HEK293 (cell line): ENCODE results near the gene FAM83F.
A peak's percentile ranks its signal among the peaks of the same experiment; 100 is the strongest.

Experiments
- CTCF ChIA-PET: fragments of 350-600 bp; formaldehyde crosslinking; extraction: SDS; loops from one replicate; lab custom pipeline; 2021; ENCODE audit warnings: antibody characterized with exemption; lab: Yijun Ruan, JAX
- POLR2A ChIA-PET: fragments of 300-600 bp; formaldehyde crosslinking; extraction: SDS; loops from one replicate; lab custom pipeline; 2020; ENCODE audit warnings: antibody characterized with exemption, inconsistent platforms; lab: Yijun Ruan, JAX
- H3K27ac ChIP-seq: fragments of 200-500 bp; sonication (Bioruptor generic); 2 replicates; pipeline ENCODE4 v1.5.1; 2014; ENCODE audit warnings: low read depth, low read length, control low read depth, inconsistent platforms; ENCODE audit errors: extremely low read depth
- H3K36me3 ChIP-seq, 2 experiments: fragments of 200-500 bp in 1 of 2; sonication (Bioruptor generic) in 1 of 2; 1 replicate in 1 of 2; 2 replicates in 1 of 2; pipeline ENCODE4 v1.5.1; 2014 to 2017; ENCODE audit warnings: inconsistent platforms in 2 of 2, low read length in 2 of 2; ENCODE audit not compliant: control insufficient read depth in 2 of 2, insufficient read depth in 1 of 2
- H3K4me1 ChIP-seq: fragments of 200-500 bp; sonication (Bioruptor generic); 2 replicates; pipeline ENCODE4 v1.5.1; 2014; ENCODE audit warnings: mild to moderate bottlenecking, low read length, inconsistent platforms; ENCODE audit not compliant: control insufficient read depth, insufficient read depth
- H3K4me3 ChIP-seq: 2 replicates; pipeline ENCODE4 v1.5.1; 2011; ENCODE audit warnings: low read depth, mild to moderate bottlenecking, control low read depth, low read length, moderate library complexity
- H3K9me3 ChIP-seq: fragments of 200-500 bp; sonication (Bioruptor generic); 2 replicates; pipeline ENCODE4 v1.5.1; 2014; ENCODE audit warnings: low read depth, low read length, inconsistent platforms; ENCODE audit not compliant: control insufficient read depth, insufficient read depth
- GLIS2 ChIP-seq: fragments of 450-650 bp; formaldehyde crosslinking; IDR thresholded peaks from 2 replicates; pipeline ENCODE4 v1.5.1; 2016; ENCODE audit warnings: missing biosample characterization, missing genetic modification characterization
- KLF1 ChIP-seq: fragments of 450-650 bp; formaldehyde crosslinking; IDR thresholded peaks from 2 replicates; pipeline ENCODE4 v1.5.1; 2016; ENCODE audit warnings: missing biosample characterization, missing genetic modification characterization
- KLF10 ChIP-seq: fragments of 450-650 bp; IDR thresholded peaks from 2 replicates; pipeline ENCODE4 v1.5.1; 2018; ENCODE audit warnings: missing biosample characterization, mild to moderate bottlenecking, missing genetic modification characterization
- KLF8 ChIP-seq: fragments of 450-650 bp; formaldehyde crosslinking; IDR thresholded peaks from 2 replicates; pipeline ENCODE4 v1.5.1; 2016; ENCODE audit warnings: missing biosample characterization, missing genetic modification characterization
- SP2 ChIP-seq: fragments of 450-650 bp; formaldehyde crosslinking; IDR thresholded peaks from 2 replicates; pipeline ENCODE4 v1.5.1; 2016; ENCODE audit warnings: missing biosample characterization, missing genetic modification characterization
- ZBTB17 ChIP-seq: fragments of 450-650 bp; formaldehyde crosslinking; IDR thresholded peaks from 2 replicates; pipeline ENCODE4 v1.5.1; 2016; ENCODE audit warnings: missing biosample characterization, missing genetic modification characterization
- ZBTB20 ChIP-seq: fragments of 450-650 bp; formaldehyde crosslinking; IDR thresholded peaks from 2 replicates; pipeline ENCODE4 v1.5.1; 2016; ENCODE audit warnings: missing biosample characterization, missing genetic modification characterization
- ZBTB8A ChIP-seq: fragments of 450-650 bp; formaldehyde crosslinking; IDR thresholded peaks from 2 replicates; pipeline ENCODE4 v1.5.1; 2016; ENCODE audit warnings: missing biosample characterization, missing genetic modification characterization
- ZFHX2 ChIP-seq: fragments of 450-650 bp; formaldehyde crosslinking; conservative IDR thresholded peaks from 2 replicates; pipeline ENCODE4 v1.5.1; 2016; ENCODE audit warnings: missing biosample characterization, missing genetic modification characterization
- ZFP69B ChIP-seq: fragments of 450-650 bp; formaldehyde crosslinking; IDR thresholded peaks from 2 replicates; pipeline ENCODE4 v1.5.1; 2016; ENCODE audit warnings: missing biosample characterization, missing genetic modification characterization
- ZIC2 ChIP-seq: fragments of 450-650 bp; formaldehyde crosslinking; IDR thresholded peaks from 2 replicates; pipeline ENCODE4 v1.5.1; 2016; ENCODE audit warnings: missing biosample characterization, missing genetic modification characterization
- ZNF10 ChIP-seq: fragments of 450-650 bp; formaldehyde crosslinking; IDR thresholded peaks from 2 replicates; pipeline ENCODE4 v1.5.1; 2017; ENCODE audit warnings: missing biosample characterization, missing genetic modification characterization
- ZNF239 ChIP-seq: fragments of 450-650 bp; formaldehyde crosslinking; IDR thresholded peaks from 2 replicates; pipeline ENCODE4 v1.5.1; 2016; ENCODE audit warnings: missing biosample characterization, missing genetic modification characterization
- ZNF266 ChIP-seq: fragments of 450-650 bp; formaldehyde crosslinking; IDR thresholded peaks from 2 replicates; pipeline ENCODE4 v1.5.1; 2016; ENCODE audit warnings: missing biosample characterization, missing genetic modification characterization, low read depth
- ZNF391 ChIP-seq: fragments of 450-650 bp; formaldehyde crosslinking; IDR thresholded peaks from 2 replicates; pipeline ENCODE4 v1.5.1; 2016; ENCODE audit warnings: low read depth, missing biosample characterization, missing genetic modification characterization, borderline replicate concordance
- ZNF473 ChIP-seq: fragments of 450-650 bp; formaldehyde crosslinking; IDR thresholded peaks from 2 replicates; pipeline ENCODE4 v1.5.1; 2017; ENCODE audit warnings: missing biosample characterization, missing genetic modification characterization
- ZNF548 ChIP-seq: fragments of 450-650 bp; formaldehyde crosslinking; IDR thresholded peaks from 2 replicates; pipeline ENCODE4 v1.5.1; 2016; ENCODE audit warnings: missing biosample characterization, missing genetic modification characterization
- ZNF596 ChIP-seq: fragments of 450-650 bp; IDR thresholded peaks from 2 replicates; pipeline ENCODE4 v1.5.0; 2018; ENCODE audit warnings: missing biosample characterization, mild to moderate bottlenecking, missing genetic modification characterization, moderate library complexity
- ZNF600 ChIP-seq: fragments of 450-650 bp; formaldehyde crosslinking; IDR thresholded peaks from 2 replicates; pipeline ENCODE4 v1.5.1; 2016; ENCODE audit warnings: missing biosample characterization, missing genetic modification characterization
- ZNF660 ChIP-seq: fragments of 450-650 bp; IDR thresholded peaks from 2 replicates; pipeline ENCODE4 v1.5.1; 2018; ENCODE audit warnings: missing biosample characterization, mild to moderate bottlenecking, missing genetic modification characterization
- ZNF776 ChIP-seq: fragments of 450-650 bp; formaldehyde crosslinking; IDR thresholded peaks from 2 replicates; pipeline ENCODE4 v1.5.0; 2017; ENCODE audit warnings: missing biosample characterization, missing genetic modification characterization, borderline replicate concordance
- ZSCAN16 ChIP-seq: fragments of 450-650 bp; formaldehyde crosslinking; IDR thresholded peaks from 2 replicates; pipeline ENCODE4 v1.5.1; 2016; ENCODE audit warnings: missing biosample characterization, missing genetic modification characterization
- TF ChIP-seq, protein P1 (sequence below): sonication (generic); formaldehyde crosslinking; IDR thresholded peaks from 2 replicates; pipeline ENCODE4 v1.8.1; 2022; ENCODE audit warnings: mild to moderate bottlenecking, moderate library complexity, missing genetic modification reagents
- TF ChIP-seq, protein P2 (sequence below): fragments of 450-650 bp; formaldehyde crosslinking; IDR thresholded peaks from 2 replicates; pipeline ENCODE4 v1.5.1; 2016; ENCODE audit warnings: missing biosample characterization, missing genetic modification characterization
- TF ChIP-seq, protein P3 (sequence below): fragments of 450-650 bp; formaldehyde crosslinking; IDR thresholded peaks from 2 replicates; pipeline ENCODE4 v1.5.1; 2017; ENCODE audit warnings: missing biosample characterization, missing genetic modification characterization
- TF ChIP-seq, protein P4 (sequence below): fragments of 450-650 bp; formaldehyde crosslinking; IDR thresholded peaks from 2 replicates; pipeline ENCODE4 v1.5.1; 2016; ENCODE audit warnings: missing biosample characterization, missing genetic modification characterization
- TF ChIP-seq, protein P5 (sequence below): fragments of 450-650 bp; formaldehyde crosslinking; IDR thresholded peaks from 2 replicates; pipeline ENCODE4 v1.5.1; 2017; ENCODE audit warnings: missing biosample characterization, missing genetic modification characterization

Gene FAM83F

DNA sequence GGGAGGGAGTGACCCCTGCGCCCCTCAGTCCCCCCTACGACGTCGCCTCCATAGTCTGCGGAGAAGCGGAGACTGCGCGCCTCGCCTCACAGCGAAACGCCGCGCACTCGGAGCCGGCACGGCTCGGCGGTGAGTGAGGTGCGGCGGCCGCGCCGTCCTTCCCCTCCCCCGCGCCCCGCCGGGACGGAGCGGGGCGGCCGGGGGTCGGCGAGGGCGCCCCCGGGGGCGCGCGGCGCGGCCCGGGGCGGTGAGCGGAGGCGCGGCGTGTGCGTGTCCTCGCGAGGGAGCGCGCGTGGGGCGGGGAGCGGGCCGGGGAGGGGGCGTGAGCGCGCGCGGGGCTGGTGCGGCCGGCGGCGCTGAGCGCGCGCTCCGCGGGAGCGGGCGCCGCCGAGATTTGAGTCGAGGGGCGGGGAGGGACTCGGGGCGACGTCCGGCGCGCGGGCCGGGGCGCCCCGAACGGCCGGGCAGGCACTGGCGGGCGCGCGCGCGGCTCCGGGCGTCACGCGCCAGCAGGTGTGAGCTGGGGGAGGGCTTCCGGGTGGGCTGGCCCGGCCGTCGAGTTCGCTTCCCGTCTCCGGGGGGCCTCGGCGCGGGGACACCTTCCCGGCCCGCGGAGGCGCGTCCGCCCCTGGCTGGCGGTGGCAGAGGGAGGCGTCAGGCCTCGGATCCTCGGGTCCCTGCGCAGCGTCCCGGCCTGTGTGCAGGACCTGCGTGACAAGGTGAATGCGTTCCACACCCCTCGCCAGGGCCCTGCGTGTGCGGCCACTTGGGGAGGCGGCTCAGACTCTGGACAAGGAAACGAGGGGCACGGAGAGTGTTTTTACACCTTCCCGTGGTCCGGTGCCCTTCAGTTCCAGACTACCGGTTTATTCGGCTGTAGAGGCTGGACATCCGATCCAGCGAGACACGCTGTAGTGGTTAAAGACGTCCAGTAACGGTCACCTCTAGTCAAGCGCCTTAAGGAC lies 50.4 kb downstream of the FAM83F start:
- Histone ChIP-seq H3K27ac (peak overlapping the region; percentile 72), H3K9me3 (no peaks in the 10 kb centered on the region)
- CTCF ChIA-PET = interaction anchor here (0.6 to 1.6 kb wide), 8 partner anchors 9 to 1279 kb away, joined by 3 to 13 read pairs (median 3); partner anchors contain the start of genes RPS19BP1 and TNRC6B
- TF ChIP-seq KLF10 (tag by site-specific recombination) = peak; percentile 38; the same call in 1 of the 2 replicates
- TF ChIP-seq ZBTB20 = 0 out of 2 replicates have a peak, but pooled peaks have one; percentile 39
- TF ChIP-seq ZFP69B (tag by site-specific recombination) = 0 out of 2 replicates have a peak, but pooled peaks have one; percentile 44
- TF ChIP-seq ZNF776 (tag by site-specific recombination) = no peak
- TF ChIP-seq, protein P1, sequence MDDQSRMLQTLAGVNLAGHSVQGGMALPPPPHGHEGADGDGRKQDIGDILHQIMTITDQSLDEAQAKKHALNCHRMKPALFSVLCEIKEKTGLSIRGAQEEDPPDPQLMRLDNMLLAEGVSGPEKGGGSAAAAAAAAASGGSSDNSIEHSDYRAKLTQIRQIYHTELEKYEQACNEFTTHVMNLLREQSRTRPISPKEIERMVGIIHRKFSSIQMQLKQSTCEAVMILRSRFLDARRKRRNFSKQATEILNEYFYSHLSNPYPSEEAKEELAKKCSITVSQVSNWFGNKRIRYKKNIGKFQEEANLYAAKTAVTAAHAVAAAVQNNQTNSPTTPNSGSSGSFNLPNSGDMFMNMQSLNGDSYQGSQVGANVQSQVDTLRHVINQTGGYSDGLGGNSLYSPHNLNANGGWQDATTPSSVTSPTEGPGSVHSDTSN (CRISPR knock-in tag) = peak; percentile 79; the same call in 1 of the 2 replicates
- TF ChIP-seq, protein P2, sequence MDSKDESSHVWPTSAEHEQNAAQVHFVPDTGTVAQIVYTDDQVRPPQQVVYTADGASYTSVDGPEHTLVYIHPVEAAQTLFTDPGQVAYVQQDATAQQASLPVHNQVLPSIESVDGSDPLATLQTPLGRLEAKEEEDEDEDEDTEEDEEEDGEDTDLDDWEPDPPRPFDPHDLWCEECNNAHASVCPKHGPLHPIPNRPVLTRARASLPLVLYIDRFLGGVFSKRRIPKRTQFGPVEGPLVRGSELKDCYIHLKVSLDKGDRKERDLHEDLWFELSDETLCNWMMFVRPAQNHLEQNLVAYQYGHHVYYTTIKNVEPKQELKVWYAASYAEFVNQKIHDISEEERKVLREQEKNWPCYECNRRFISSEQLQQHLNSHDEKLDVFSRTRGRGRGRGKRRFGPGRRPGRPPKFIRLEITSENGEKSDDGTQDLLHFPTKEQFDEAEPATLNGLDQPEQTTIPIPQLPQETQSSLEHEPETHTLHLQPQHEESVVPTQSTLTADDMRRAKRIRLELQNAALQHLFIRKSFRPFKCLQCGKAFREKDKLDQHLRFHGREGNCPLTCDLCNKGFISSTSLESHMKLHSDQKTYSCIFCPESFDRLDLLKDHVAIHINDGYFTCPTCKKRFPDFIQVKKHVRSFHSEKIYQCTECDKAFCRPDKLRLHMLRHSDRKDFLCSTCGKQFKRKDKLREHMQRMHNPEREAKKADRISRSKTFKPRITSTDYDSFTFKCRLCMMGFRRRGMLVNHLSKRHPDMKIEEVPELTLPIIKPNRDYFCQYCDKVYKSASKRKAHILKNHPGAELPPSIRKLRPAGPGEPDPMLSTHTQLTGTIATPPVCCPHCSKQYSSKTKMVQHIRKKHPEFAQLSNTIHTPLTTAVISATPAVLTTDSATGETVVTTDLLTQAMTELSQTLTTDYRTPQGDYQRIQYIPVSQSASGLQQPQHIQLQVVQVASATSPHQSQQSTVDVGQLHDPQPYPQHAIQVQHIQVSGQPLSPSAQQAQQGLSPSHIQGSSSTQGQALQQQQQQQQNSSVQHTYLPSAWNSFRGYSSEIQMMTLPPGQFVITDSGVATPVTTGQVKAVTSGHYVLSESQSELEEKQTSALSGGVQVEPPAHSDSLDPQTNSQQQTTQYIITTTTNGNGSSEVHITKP (tag by site-specific recombination) = peak; percentile 37
- TF ChIP-seq, protein P3, sequence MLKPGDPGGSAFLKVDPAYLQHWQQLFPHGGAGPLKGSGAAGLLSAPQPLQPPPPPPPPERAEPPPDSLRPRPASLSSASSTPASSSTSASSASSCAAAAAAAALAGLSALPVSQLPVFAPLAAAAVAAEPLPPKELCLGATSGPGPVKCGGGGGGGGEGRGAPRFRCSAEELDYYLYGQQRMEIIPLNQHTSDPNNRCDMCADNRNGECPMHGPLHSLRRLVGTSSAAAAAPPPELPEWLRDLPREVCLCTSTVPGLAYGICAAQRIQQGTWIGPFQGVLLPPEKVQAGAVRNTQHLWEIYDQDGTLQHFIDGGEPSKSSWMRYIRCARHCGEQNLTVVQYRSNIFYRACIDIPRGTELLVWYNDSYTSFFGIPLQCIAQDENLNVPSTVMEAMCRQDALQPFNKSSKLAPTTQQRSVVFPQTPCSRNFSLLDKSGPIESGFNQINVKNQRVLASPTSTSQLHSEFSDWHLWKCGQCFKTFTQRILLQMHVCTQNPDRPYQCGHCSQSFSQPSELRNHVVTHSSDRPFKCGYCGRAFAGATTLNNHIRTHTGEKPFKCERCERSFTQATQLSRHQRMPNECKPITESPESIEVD (tag by site-specific recombination) = peak; percentile 52; the same call in 1 of the 2 replicates
- no peak for TF ChIP-seq ZNF548 (tag by site-specific recombination)
- peak; percentile 51 for TF ChIP-seq ZNF660 (tag by site-specific recombination)
- TF ChIP-seq ZNF266 = no peak
- TF ChIP-seq ZNF391 = peak; percentile 28; the same call in 1 of the 2 replicates
- TF ChIP-seq, protein P4, sequence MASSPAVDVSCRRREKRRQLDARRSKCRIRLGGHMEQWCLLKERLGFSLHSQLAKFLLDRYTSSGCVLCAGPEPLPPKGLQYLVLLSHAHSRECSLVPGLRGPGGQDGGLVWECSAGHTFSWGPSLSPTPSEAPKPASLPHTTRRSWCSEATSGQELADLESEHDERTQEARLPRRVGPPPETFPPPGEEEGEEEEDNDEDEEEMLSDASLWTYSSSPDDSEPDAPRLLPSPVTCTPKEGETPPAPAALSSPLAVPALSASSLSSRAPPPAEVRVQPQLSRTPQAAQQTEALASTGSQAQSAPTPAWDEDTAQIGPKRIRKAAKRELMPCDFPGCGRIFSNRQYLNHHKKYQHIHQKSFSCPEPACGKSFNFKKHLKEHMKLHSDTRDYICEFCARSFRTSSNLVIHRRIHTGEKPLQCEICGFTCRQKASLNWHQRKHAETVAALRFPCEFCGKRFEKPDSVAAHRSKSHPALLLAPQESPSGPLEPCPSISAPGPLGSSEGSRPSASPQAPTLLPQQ (tag by site-specific recombination) = peak; percentile 25; the same call in 1 of the 2 replicates
- 0 out of 2 replicates have a peak, but pooled peaks have one; percentile 21 for TF ChIP-seq ZFHX2
- TF ChIP-seq KLF8 = peak; percentile 42; the same call in 1 of the 2 replicates
- peak; percentile 52 for TF ChIP-seq ZBTB8A (tag by site-specific recombination)
- peak; percentile 67 for TF ChIP-seq SP2 (tag by site-specific recombination)
- peak; percentile 94 for TF ChIP-seq GLIS2
- TF ChIP-seq ZNF596 (tag by site-specific recombination) = 0 out of 2 replicates have a peak, but pooled peaks have one; percentile 23
- peak; percentile 25; the same call in 1 of the 2 replicates for TF ChIP-seq ZBTB17
- TF ChIP-seq ZIC2 (tag by site-specific recombination) = peak; percentile 43
- peak; percentile 75 for TF ChIP-seq ZNF600 (tag by site-specific recombination)
- TF ChIP-seq ZSCAN16 (tag by site-specific recombination) = no peak
- peak; percentile 30; the same call in 1 of the 2 replicates for TF ChIP-seq KLF1 (tag by site-specific recombination)
- no peak for TF ChIP-seq ZNF473
- TF ChIP-seq, protein P5, sequence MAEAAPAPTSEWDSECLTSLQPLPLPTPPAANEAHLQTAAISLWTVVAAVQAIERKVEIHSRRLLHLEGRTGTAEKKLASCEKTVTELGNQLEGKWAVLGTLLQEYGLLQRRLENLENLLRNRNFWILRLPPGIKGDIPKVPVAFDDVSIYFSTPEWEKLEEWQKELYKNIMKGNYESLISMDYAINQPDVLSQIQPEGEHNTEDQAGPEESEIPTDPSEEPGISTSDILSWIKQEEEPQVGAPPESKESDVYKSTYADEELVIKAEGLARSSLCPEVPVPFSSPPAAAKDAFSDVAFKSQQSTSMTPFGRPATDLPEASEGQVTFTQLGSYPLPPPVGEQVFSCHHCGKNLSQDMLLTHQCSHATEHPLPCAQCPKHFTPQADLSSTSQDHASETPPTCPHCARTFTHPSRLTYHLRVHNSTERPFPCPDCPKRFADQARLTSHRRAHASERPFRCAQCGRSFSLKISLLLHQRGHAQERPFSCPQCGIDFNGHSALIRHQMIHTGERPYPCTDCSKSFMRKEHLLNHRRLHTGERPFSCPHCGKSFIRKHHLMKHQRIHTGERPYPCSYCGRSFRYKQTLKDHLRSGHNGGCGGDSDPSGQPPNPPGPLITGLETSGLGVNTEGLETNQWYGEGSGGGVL = peak; percentile 42; the same call in 1 of the 2 replicates
- TF ChIP-seq ZNF239 (tag by site-specific recombination) = no peak
- TF ChIP-seq ZNF10 = no peak

More for the DNA sequence above, 50.4 kb downstream of the FAM83F start:
- Histone ChIP-seq H3K4me3 (peak overlapping the region; percentile 99), H3K36me3 (no peaks in the 10 kb centered on the region), H3K4me1 (peaks cover 17% of the 10 kb centered on the region)
- POLR2A ChIA-PET = interaction anchor here (0.9 to 3.2 kb wide), 28 partner anchors 9 to 727 kb away, joined by 3 to 72 read pairs (median 5); partner anchors contain the start of genes ADSL, ATF4, MIEF1 and RPS19BP1
